Measurements from ENCODE around the gene C11orf98.
"Not testable (repeated sequence)": the region's sequence is repeated elsewhere in the genome, so short reads cannot be mapped to it uniquely, and the experiment has no call there.

Gene C11orf98

GRCh38 chr11:62621027-62621566, 43.9 kb downstream of the C11orf98 start:
- in situ Hi-C loops (cut with MboI; ENCODE audit: low pct_unique_long_range_greater_than_20kb, low sequenced_read_pairs, unreplicated experiment): no loop called here

GRCh38 chr11:62616957-62617356, 48.1 kb downstream of the C11orf98 start:
- in situ Hi-C loops (cut with MboI; ENCODE audit: low pct_unique_long_range_greater_than_20kb, low sequenced_read_pairs, unreplicated experiment); DNase-seq (ENCODE audit: low spot score): not testable (repeated sequence)

More at GRCh38 chr11:62621027-62621566, 43.9 kb downstream of the C11orf98 start:
- DNase-seq (ENCODE audit: low spot score): no peak
- TF ChIP-seq CTCF (IDR thresholded peaks at IDR 0.05; ENCODE audit: extremely low read depth, insufficient read depth, missing control alignments): no peak

- in situ Hi-C loops (cut with MboI; ENCODE audit: low pct_unique_long_range_greater_than_20kb, low sequenced_read_pairs, unreplicated experiment): no loop called here
- no peak for TF ChIP-seq CTCF (IDR thresholded peaks at IDR 0.05; ENCODE audit: extremely low read depth, insufficient read depth, missing control alignments)
- no peak for DNase-seq (ENCODE audit: low spot score)
Observed at GRCh38 chr11:62615521-62615920, 49.5 kb downstream of the C11orf98 start.

GRCh38 chr11:62614275-62614674, 50.7 kb downstream of the C11orf98 start:
- DNase-seq (ENCODE audit: low spot score): no peak
- TF ChIP-seq CTCF (IDR thresholded peaks at IDR 0.05; ENCODE audit: extremely low read depth, insufficient read depth, missing control alignments): no peak
- in situ Hi-C loops (cut with MboI; ENCODE audit: low pct_unique_long_range_greater_than_20kb, low sequenced_read_pairs, unreplicated experiment): no loop called here

GRCh38 chr11:62613291-62613778, 51.7 kb downstream of the C11orf98 start:
- DNase-seq (ENCODE audit: low spot score): no peak
- in situ Hi-C loops (cut with MboI; ENCODE audit: low pct_unique_long_range_greater_than_20kb, low sequenced_read_pairs, unreplicated experiment): no loop called here
- TF ChIP-seq CTCF (IDR thresholded peaks at IDR 0.05; ENCODE audit: extremely low read depth, insufficient read depth, missing control alignments): no peak

Measured in GM13977 (cell line).